HCT116 (cell line): ENCODE data around the gene VWA1. TPM values are rescaled to one million over a fixed set of nuclear protein-coding genes. Genes with fewer than 3 reads are reported as not detected.

ENCODE experiments used
- ATAC-seq: fragments of 200-7000 bp; cut with Tn5 transposase; 2 replicates; pipeline ENCODE4 v1.9.1; 2020; ENCODE audit warnings: mild to moderate bottlenecking, moderate library complexity
- BruUV-seq: library from RNA; stranded (reverse); fragments of 400-500 nt; replicated peaks from 2 replicates; lab custom pipeline; 2021; lab: Mats Ljungman, UMichigan
- CTCF ChIA-PET: fragments of 300-600 bp; sonication (Branson Sonifier 250); formaldehyde crosslinking; loops from one replicate; lab custom pipeline; 2021; ENCODE audit warnings: antibody characterized with exemption; lab: Charles Lee
- POLR2A ChIA-PET: fragments of 300-600, 350-600 bp; sonication (Branson Sonifier 250); formaldehyde crosslinking; loops from one replicate; lab custom pipeline; 2021; ENCODE audit warnings: antibody characterized with exemption; lab: Charles Lee
- RAD21 ChIA-PET, 2 experiments: fragments of 300-600 bp; sonication (Branson Sonifier 250); formaldehyde crosslinking; loops; one replicate each; lab custom pipeline; 2023; ENCODE audit warnings: low total read pairs in 2 of 2; ENCODE audit not compliant: uncharacterized antibody in 2 of 2, unreplicated experiment in 2 of 2, low non-redundant PET in 1 of 2; lab: Charles Lee
- DNase-seq: peaks from one replicate; pipeline ENCODE4 v3.0.0-alpha.2; 2010; ENCODE audit warnings: low read depth, low spot score
- H2AFZ ChIP-seq: fragments of 200-600 bp; shearing (Covaris generic), sonication (generic); 2 replicates; pipeline ENCODE4 v1.6.1; 2017; ENCODE audit warnings: low read depth, mixed run types, mixed read lengths, antibody characterized with exemption, low read length; ENCODE audit not compliant: poor library complexity, severe bottlenecking
- H3K27ac ChIP-seq: 2 replicates; pipeline ENCODE4 v1.5.1; 2012; ENCODE audit warnings: low read depth, low read length
- H3K27me3 ChIP-seq: fragments of 200-600 bp; sonication (generic); 2 replicates; pipeline ENCODE4 v1.6.1; 2016; ENCODE audit warnings: mixed run types, low read length, mixed read lengths; ENCODE audit not compliant: insufficient read depth
- H3K36me3 ChIP-seq, 2 experiments: fragments of 200-500 bp in 1 of 2; fragments of 200-600 bp in 1 of 2; sonication (Bioruptor generic) in 1 of 2; sonication (generic) in 1 of 2; 2 replicates each; pipeline versions ENCODE4 v1.5.1 to v1.6.1; 2014 to 2016; ENCODE audit warnings: low read length in 2 of 2, inconsistent platforms in 1 of 2, mixed read lengths in 1 of 2, mixed run types in 1 of 2; ENCODE audit not compliant: insufficient read depth in 2 of 2, control insufficient read depth in 1 of 2
- H3K4me1 ChIP-seq, 2 experiments: fragments of 200-600 bp in 1 of 2; sonication (generic) in 1 of 2; 2 replicates each; pipeline versions ENCODE4 v1.5.1 to v1.6.1; 2012 to 2017; ENCODE audit warnings: low read length in 2 of 2, inconsistent platforms in 1 of 2, mild to moderate bottlenecking in 1 of 2, mixed read lengths in 1 of 2, mixed run types in 1 of 2, moderate library complexity in 1 of 2; ENCODE audit not compliant: insufficient read depth in 2 of 2, control insufficient read depth in 1 of 2
- H3K4me2 ChIP-seq: fragments of 200-600 bp; sonication (generic); 2 replicates; pipeline ENCODE4 v1.6.1; 2017; ENCODE audit warnings: mixed run types, low read length, mixed read lengths
- H3K4me3 ChIP-seq, 2 experiments: fragments of 200-600 bp in 1 of 2; sonication (generic) in 1 of 2; replicated peaks in 1 of 2; 2 replicates each; pipeline ENCODE4 v1.5.1; 2011 to 2016; ENCODE audit warnings: low read length in 2 of 2, control low read depth in 1 of 2, low read depth in 1 of 2, mild to moderate bottlenecking in 1 of 2, mixed read lengths in 1 of 2, mixed run types in 1 of 2
- H3K79me2 ChIP-seq: fragments of 200-600 bp; sonication (generic); 2 replicates; pipeline ENCODE4 v1.6.1; 2017; ENCODE audit warnings: mild to moderate bottlenecking, mixed run types, low read length, moderate library complexity, mixed read lengths; ENCODE audit not compliant: insufficient read depth
- H3K9ac ChIP-seq: fragments of 200-600 bp; sonication (generic); 2 replicates; pipeline ENCODE4 v1.6.1; 2016; ENCODE audit warnings: low read length, mixed read lengths
- H3K9me2 ChIP-seq: fragments of 200-600 bp; sonication (generic), shearing (Covaris generic); 2 replicates; pipeline ENCODE4 v1.6.1; 2017; ENCODE audit warnings: mixed run types, mild to moderate bottlenecking, moderate library complexity; ENCODE audit not compliant: insufficient read depth
- H3K9me3 ChIP-seq, 2 experiments: fragments of 200-500 bp in 1 of 2; fragments of 200-600 bp in 1 of 2; sonication (Bioruptor generic) in 1 of 2; sonication (generic) in 1 of 2; 2 replicates each; pipeline ENCODE4 v1.6.1; 2014 to 2017; ENCODE audit warnings: low read length in 2 of 2, mixed read lengths in 2 of 2, inconsistent platforms in 1 of 2, low read depth in 1 of 2, mild to moderate bottlenecking in 1 of 2, mixed run types in 1 of 2, moderate library complexity in 1 of 2; ENCODE audit not compliant: control insufficient read depth in 1 of 2, insufficient read depth in 1 of 2
- H4K20me1 ChIP-seq: fragments of 200-600 bp; sonication (generic), shearing (Covaris generic); 2 replicates; pipeline ENCODE4 v1.6.1; 2017; ENCODE audit warnings: mixed run types, mild to moderate bottlenecking, moderate library complexity; ENCODE audit not compliant: insufficient read depth
- CBX3 ChIP-seq: IDR thresholded peaks from 2 replicates; pipeline ENCODE4 v1.6.1; 2012; ENCODE audit warnings: low read depth
- CTCF ChIP-seq, 3 experiments: fragments of 200-600 bp in 1 of 3; sonication (generic) in 1 of 3; IDR thresholded peaks in 2 of 3; conservative IDR thresholded peaks in 1 of 3; 2 replicates each; pipeline ENCODE4 v1.5.1; 2012 to 2017; ENCODE audit warnings: low read depth in 2 of 3, low read length in 2 of 3, antibody characterized with exemption in 1 of 3, borderline replicate concordance in 1 of 3, control low read depth in 1 of 3, mild to moderate bottlenecking in 1 of 3, mixed read lengths in 1 of 3, mixed run types in 1 of 3, moderate library complexity in 1 of 3; ENCODE audit not compliant: insufficient read depth in 1 of 3
- EGR1 ChIP-seq: IDR thresholded peaks from 2 replicates; pipeline ENCODE4 v1.6.1; 2012; ENCODE audit warnings: low read depth
- EZH2 ChIP-seq: fragments of 200-600 bp; sonication (generic); IDR thresholded peaks from 2 replicates; pipeline ENCODE4 v1.6.1; 2017; ENCODE audit warnings: antibody characterized with exemption, mixed run types
- FOSL1 ChIP-seq: IDR thresholded peaks from 2 replicates; pipeline ENCODE4 v1.6.1; 2012; ENCODE audit warnings: low read depth
- POLR2A ChIP-seq: IDR thresholded peaks from 2 replicates; pipeline ENCODE4 v1.7.0; 2011; ENCODE audit warnings: borderline replicate concordance; ENCODE audit not compliant: insufficient read depth, insufficient read length; ENCODE audit errors: extremely low read depth
- POLR2AphosphoS5 ChIP-seq: IDR thresholded peaks from 2 replicates; pipeline ENCODE4 v1.6.1; 2011; ENCODE audit warnings: mild to moderate bottlenecking, low read depth, low read length, moderate library complexity
- RAD21 ChIP-seq: IDR thresholded peaks from 2 replicates; pipeline ENCODE4 v1.6.1; 2012; ENCODE audit warnings: low read depth, mild to moderate bottlenecking
- REST ChIP-seq: IDR thresholded peaks from 2 replicates; pipeline ENCODE4 v1.6.1; 2012; ENCODE audit warnings: low read depth
- SIN3A ChIP-seq: IDR thresholded peaks from 2 replicates; pipeline ENCODE4 v1.6.1; 2012; ENCODE audit warnings: low read depth
- SP1 ChIP-seq: IDR thresholded peaks from 2 replicates; pipeline ENCODE4 v1.6.1; 2012; ENCODE audit warnings: low read depth
- TCF7L2 ChIP-seq: IDR thresholded peaks from 2 replicates; pipeline ENCODE4 v1.7.0; 2011; ENCODE audit warnings: borderline replicate concordance, inconsistent platforms; ENCODE audit not compliant: insufficient read depth, insufficient read length; ENCODE audit errors: extremely low read depth
- YY1 ChIP-seq: IDR thresholded peaks from 2 replicates; pipeline ENCODE4 v1.6.1; 2011; ENCODE audit warnings: low read length, low read depth, moderate library complexity, mild to moderate bottlenecking; ENCODE audit not compliant: insufficient replicate concordance; ENCODE audit errors: extremely low read depth
- ZFX ChIP-seq: fragments of 450-650 bp; IDR thresholded peaks from 2 replicates; pipeline ENCODE4 v1.6.1; 2017
- ZNF274 ChIP-seq: fragments of 200-500 bp; sonication (Bioruptor generic); IDR thresholded peaks from 2 replicates; pipeline ENCODE4 v1.6.1; 2014; ENCODE audit warnings: mild to moderate bottlenecking, low read depth, low read length, inconsistent platforms
- intact Hi-C: fragments of 100-400 bp; cut with micrococcal nuclease; formaldehyde crosslinking; loops from 2 replicates; pipeline ENCODE4 v1.10.0; 2022
- total RNA-seq: library from RNA; stranded (reverse); gene quantifications from one replicate; pipeline ENCODE4 v1.2.1, GENCODE V29; 2021; ENCODE audit not compliant: unreplicated experiment
- TF ChIP-seq, protein P1 (sequence below): IDR thresholded peaks from 2 replicates; pipeline ENCODE4 v1.6.1; 2012

The VWA1 gene
- total RNA-seq, 1 experiment from 2014 or later = 50.6 TPM

GRCh38 chr1:1395166-1395565, 40.3 kb upstream of the VWA1 start:
- no TSS peak for BruUV-seq
- ChIA-PET POLR2A (no interaction called here), CTCF (no interaction called here)

GRCh38 chr1:1397839-1398523, 37.5 kb upstream of the VWA1 start:
- H3K9ac ChIP-seq = peak overlapping the region; percentile 97
- H3K36me3 ChIP-seq = peaks cover 32 to 58% of the 10 kb centered on the region in 2 experiments; a peak in 3 of 4 replicates
- peak overlapping the region; percentile 76 to 99 for H3K4me3 ChIP-seq
- ChIA-PET CTCF (no interaction called here), RAD21 (no interaction called here), POLR2A (no interaction called here)
- H3K27ac ChIP-seq = peak overlapping the region; percentile 86
- H3K27me3 ChIP-seq = no peaks in the 10 kb centered on the region
- peak overlapping the region; percentile 99 for H3K4me2 ChIP-seq
- peaks cover 8 to 41% of the 10 kb centered on the region in 2 experiments; a peak in 3 of 4 replicates for H3K4me1 ChIP-seq
- TSS peak; percentile 62 for BruUV-seq
- no peak overlapping the region for H2AFZ ChIP-seq
- intact Hi-C loops = no loop called here
- peaks cover 91% of the 10 kb centered on the region for H3K79me2 ChIP-seq
- peaks cover 9% of the 10 kb centered on the region; the same call in 1 of the 2 replicates for H4K20me1 ChIP-seq
- H3K9me2 ChIP-seq = no peaks in the 10 kb centered on the region
- H3K9me3 ChIP-seq = no peaks in the 10 kb centered on the region
- DNase-seq (no peak), ATAC-seq (no peak)
- TF ChIP-seq EZH2 = no peak
- TF ChIP-seq FOSL1 = no peak
- TF ChIP-seq TCF7L2 = no peak
- TF ChIP-seq CBX3 = no peak
- no peak for TF ChIP-seq POLR2A
- no peak for TF ChIP-seq SP1
- no peak for TF ChIP-seq RAD21
- TF ChIP-seq ZNF274 = no peak
- no peak for TF ChIP-seq REST
- no peak for TF ChIP-seq CTCF (IDR thresholded peaks at IDR 0.05 in 2 of 3, conservative IDR thresholded peaks at IDR 0.05 in 1 of 3; ENCODE audit: borderline replicate concordance in 1 of 3, insufficient read depth in 1 of 3, low read depth in 2 of 3, low read length in 2 of 3)
- no peak for TF ChIP-seq EGR1
- no peak for TF ChIP-seq POLR2AphosphoS5
- TF ChIP-seq, protein P1, sequence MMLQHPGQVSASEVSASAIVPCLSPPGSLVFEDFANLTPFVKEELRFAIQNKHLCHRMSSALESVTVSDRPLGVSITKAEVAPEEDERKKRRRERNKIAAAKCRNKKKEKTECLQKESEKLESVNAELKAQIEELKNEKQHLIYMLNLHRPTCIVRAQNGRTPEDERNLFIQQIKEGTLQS = no peak
- TF ChIP-seq SIN3A = no peak

More at GRCh38 chr1:1395166-1395565, 40.3 kb upstream of the VWA1 start:
- no peaks in the 10 kb centered on the region for H3K9me2 ChIP-seq
- no peak overlapping the region for H3K9ac ChIP-seq
- DNase-seq = no peak
- intact Hi-C loops = no loop called here
- no peak overlapping the region for H3K27ac ChIP-seq
- no peak overlapping the region for H3K4me2 ChIP-seq
- no peak for ATAC-seq
- H3K9me3 ChIP-seq = no peaks in the 10 kb centered on the region
- H3K4me1 ChIP-seq = peaks cover 0 to 14% of the 10 kb centered on the region in 2 experiments; a peak in 3 of 4 replicates
- H2AFZ ChIP-seq = no peak overlapping the region
- TF ChIP-seq ZFX (no peak), YY1 (no peak)
- TF ChIP-seq, all 23 proteins: peak for 0
- no peak overlapping the region for H3K4me3 ChIP-seq
- RAD21 ChIA-PET = no interaction called here
- H4K20me1 ChIP-seq = peaks cover 12% of the 10 kb centered on the region; the same call in 1 of the 2 replicates
- H3K36me3 ChIP-seq = peaks cover 49 to 64% of the 10 kb centered on the region in 2 experiments
- H3K79me2 ChIP-seq = peaks cover 95% of the 10 kb centered on the region
- no peaks in the 10 kb centered on the region for H3K27me3 ChIP-seq
